Right lung (tissue), 10 donors: ENCODE data around the gene PDZK1. TPM values are rescaled to one million over a fixed set of nuclear protein-coding genes. Genes with fewer than 3 reads are reported as not detected.
A peak's percentile ranks its signal among the peaks of the same experiment; 100 is the strongest.
"Not testable (repeated sequence)": the region's sequence is repeated elsewhere in the genome, so short reads cannot be mapped to it uniquely, and the experiment has no call there.

Source experiments
- DNase-seq, 2 donors: peaks; one replicate each; pipeline ENCODE4 v3.0.0-alpha.2; 2013
- long read RNA-seq, 8 donors: transcript quantifications; one replicate each; lab custom pipeline, GENCODE V29; 2026
- polyA plus RNA-seq, 5 donors: library from polyadenylated mRNA; unstranded; fragments of 120-200 nt; gene quantifications; one replicate each; pipeline versions ENCODE4 v1.2.1 to v1.2.3, GENCODE V29; 2013; ENCODE audit warnings: inconsistent platforms in 1 of 5, low replicate concordance in 1 of 5; ENCODE audit not compliant: insufficient read length in 5 of 5, insufficient read depth in 1 of 5

PDZK1 gene
- 1 to 10 TPM; 1.3 to 2.9 (median 2.5) TPM for polyA plus RNA-seq
- long read RNA-seq, donor 1, result 0 reads
- long read RNA-seq, donor 2, partial matches to known transcripts, result 0 of 1 reads
- long read RNA-seq, donor 2, other reads (novel, unspliced or antisense), result 0 of 1 reads
- long read RNA-seq, donor 3, result 0 reads
- long read RNA-seq, donor 4, result 0 reads
- long read RNA-seq, donor 5, result 0 reads
- long read RNA-seq, donor 6, result 0 reads
- long read RNA-seq, donor 7, result 0 reads
- long read RNA-seq, donor 8, result 0 reads

GRCh38 chr1:145707183-145707867 is at the start of gene PDZK1:
PDZK1 (minus strand) TSS chr1:145707368; CDS start chr1:145688021, 19,347 bp downstream.
- DNase-seq, result no peak

- no peak for DNase-seq
Observed at GRCh38 chr1:145751491-145752037, 44.4 kb upstream of the PDZK1 start.

GRCh38 chr1:145750426-145750825 is 43.3 kb upstream of the PDZK1 start:
- no peak for DNase-seq

GRCh38 chr1:145747398-145748247 is 40.5 kb upstream of the PDZK1 start:
- no peak for DNase-seq

GRCh38 chr1:145740269-145740668 is 33.1 kb upstream of the PDZK1 start:
- peak in 1 of 2 donors; percentile 31 for DNase-seq

GRCh38 chr1:145736191-145736590 is 29.0 kb upstream of the PDZK1 start:
- no peak for DNase-seq

- DNase-seq, result no peak
Observed at GRCh38 chr1:145730900-145731299, 23.7 kb upstream of the PDZK1 start.

GRCh38 chr1:145730467-145730866 is 23.3 kb upstream of the PDZK1 start:
- DNase-seq, result no peak

- no peak for DNase-seq
Observed at GRCh38 chr1:145729666-145730436, 22.7 kb upstream of the PDZK1 start.

GRCh38 chr1:145729196-145729595 is 22.0 kb upstream of the PDZK1 start:
- DNase-seq, result no peak

- DNase-seq, result not testable (repeated sequence)
Observed at GRCh38 chr1:145726193-145726592, 19.0 kb upstream of the PDZK1 start.

- DNase-seq, result peak in 1 of 2 donors; percentile 43
Observed at GRCh38 chr1:145720878-145721671, 13.9 kb upstream of the PDZK1 start.

- DNase-seq, result no peak
Observed at GRCh38 chr1:145720556-145720877, 13.3 kb upstream of the PDZK1 start.

- no peak for DNase-seq
Observed at GRCh38 chr1:145719230-145720079, 12.3 kb upstream of the PDZK1 start, which contains the start of gene CD160. CD160 (plus strand) TSS chr1:145719499; CDS start chr1:145728328, 8,829 bp downstream.

- not testable (repeated sequence) for DNase-seq
Observed at GRCh38 chr1:145718465-145718864, 11.3 kb upstream of the PDZK1 start.

GRCh38 chr1:145717833-145718232 is 10.7 kb upstream of the PDZK1 start:
- no peak for DNase-seq

GRCh38 chr1:145716641-145717345 is 9.6 kb upstream of the PDZK1 start:
- DNase-seq, result no peak

- DNase-seq, result no peak
Observed at GRCh38 chr1:145714524-145715111, 7.5 kb upstream of the PDZK1 start.
